Stomach (tissue), 9 donors: ENCODE measurements around the gene DHX36. TPM values are rescaled to one million over a fixed set of nuclear protein-coding genes. Genes with fewer than 3 reads are reported as not detected.

ENCODE experiments used
- DNase-seq, 2 donors: peaks; one replicate each; pipeline versions ENCODE4 v3.0.0 to v3.0.0-alpha.2; 2013 to 2019
- H3K27ac ChIP-seq, 5 donors: fragments of 200-600 bp in 4 of 5; sonication (generic) in 4 of 5; one replicate each; pipeline ENCODE4 v1.5.1; 2013 to 2019; ENCODE audit warnings: mild to moderate bottlenecking in 1 of 5, moderate library complexity in 1 of 5
- H3K27me3 ChIP-seq, 3 donors: fragments of 200-600 bp; sonication (generic); one replicate each; pipeline ENCODE4 v1.5.1; 2017 to 2019; ENCODE audit warnings: mixed run types in 1 of 3
- H3K36me3 ChIP-seq, 4 donors: fragments of 200-600 bp; sonication (generic); 1 replicate in 3 of 4; 2 replicates in 1 of 4; pipeline ENCODE4 v1.5.1; 2016 to 2019
- H3K4me1 ChIP-seq, 4 donors: fragments of 200-600 bp; sonication (generic); one replicate each; pipeline ENCODE4 v1.5.1; 2016 to 2019
- H3K4me3 ChIP-seq, 4 donors: fragments of 200-600 bp; sonication (generic) in 3 of 4; one replicate each; pipeline ENCODE4 v1.5.1; 2016 to 2019; ENCODE audit warnings: mild to moderate bottlenecking in 1 of 4
- H3K9me3 ChIP-seq, 4 donors: fragments of 200-600 bp; sonication (generic); one replicate each; pipeline ENCODE4 v1.5.1; 2016 to 2019
- EP300 ChIP-seq: sonication (generic); formaldehyde crosslinking; IDR thresholded peaks from one replicate; pipeline ENCODE4 v1.6.1; 2017; ENCODE audit warnings: antibody characterized with exemption
- POLR2A ChIP-seq, 4 donors: fragments of 450-650 bp; IDR thresholded peaks; one replicate each; pipeline ENCODE4 v1.6.1; 2016; ENCODE audit warnings: antibody characterized with exemption in 4 of 4, control low read depth in 2 of 4, mild to moderate bottlenecking in 1 of 4, moderate library complexity in 1 of 4
- POLR2AphosphoS5 ChIP-seq, 3 donors: sonication (generic); formaldehyde crosslinking; IDR thresholded peaks; one replicate each; pipeline ENCODE4 v1.6.1; 2016; ENCODE audit warnings: antibody characterized with exemption in 3 of 3
- WGBS, 5 donors: extraction: QIAGEN DNeasy Blood & Tissue Kit in 3 of 5; methylation state at CpG; one replicate each; pipeline versions ENCODE4 v1.1.5 to v1.1.7; 2013 to 2018; 5-methylcytosine and 5-hydroxymethylcytosine counted together
- intact Hi-C: fragments of 100-400 bp; cut with DNase I; formaldehyde crosslinking; loops from one replicate; pipeline ENCODE4 v1.15.1; 2023; ENCODE audit warnings: low total_unique reads
- polyA plus RNA-seq, 3 donors: library from polyadenylated mRNA; stranded (reverse); fragments of 200-250 nt; gene quantifications; one replicate each; pipeline ENCODE4 v1.2.3, GENCODE V29; 2013
- total RNA-seq, 5 donors: library from RNA; depleted of rRNA; stranded (reverse); fragments of >200 nt; gene quantifications; one replicate each; pipeline versions ENCODE4 v1.1.0 to v1.2.3, GENCODE V29; 2014 to 2016
- TF ChIP-seq, protein P1 (sequence below), 7 experiments: fragments of 450-650 bp in 4 of 7; fragments of 200-600 bp in 3 of 7; sonication (generic) in 3 of 7; IDR thresholded peaks; one replicate each; pipeline ENCODE4 v1.5.1; 2016 to 2019; ENCODE audit warnings: antibody characterized with exemption in 7 of 7, control low read depth in 2 of 7, mild to moderate bottlenecking in 1 of 7
- donor health status: healthy with polysubstance abuse.
- donor health status: Bipolar disorder and iron deficiency.
- donor health status: healthy.

The DHX36 gene
- total and polyA plus RNA-seq, 8 donors: 4.6 to 138 (median 36.0) TPM

DNA sequence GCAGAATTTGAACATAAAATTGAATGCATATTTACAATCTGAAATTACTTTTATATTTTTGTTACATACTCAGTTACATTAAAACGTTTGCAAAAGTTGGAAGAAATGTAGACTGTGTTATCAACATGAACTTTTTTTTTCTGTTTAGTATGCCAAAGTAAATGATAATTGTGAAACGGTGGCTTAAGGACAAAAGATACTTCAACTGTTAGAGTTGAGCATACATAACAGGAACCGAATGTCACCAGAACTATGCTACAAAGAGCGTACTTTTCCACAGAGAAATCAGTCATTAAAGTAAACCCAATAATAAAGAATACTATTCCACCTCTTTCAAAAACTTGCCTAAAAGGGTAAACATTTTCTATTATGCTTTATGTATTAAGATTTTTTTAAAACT is 14.3 kb upstream of the DHX36 start:
- Histone ChIP-seq H3K4me1 (no peaks in the 10 kb centered on the region), H3K36me3 (no peaks in the 10 kb centered on the region), H3K27ac (no peak overlapping the region), H3K9me3 (no peaks in the 10 kb centered on the region), H3K27me3 (no peaks in the 10 kb centered on the region), H3K4me3 (no peak overlapping the region)
- intact Hi-C loops: no loop called here
- DNase-seq: no peak
- TF ChIP-seq POLR2A (IDR thresholded peaks at IDR 0.05) (no peak), POLR2AphosphoS5 (IDR thresholded peaks at IDR 0.05) (no peak), EP300 (no peak)
- TF ChIP-seq, protein P1, sequence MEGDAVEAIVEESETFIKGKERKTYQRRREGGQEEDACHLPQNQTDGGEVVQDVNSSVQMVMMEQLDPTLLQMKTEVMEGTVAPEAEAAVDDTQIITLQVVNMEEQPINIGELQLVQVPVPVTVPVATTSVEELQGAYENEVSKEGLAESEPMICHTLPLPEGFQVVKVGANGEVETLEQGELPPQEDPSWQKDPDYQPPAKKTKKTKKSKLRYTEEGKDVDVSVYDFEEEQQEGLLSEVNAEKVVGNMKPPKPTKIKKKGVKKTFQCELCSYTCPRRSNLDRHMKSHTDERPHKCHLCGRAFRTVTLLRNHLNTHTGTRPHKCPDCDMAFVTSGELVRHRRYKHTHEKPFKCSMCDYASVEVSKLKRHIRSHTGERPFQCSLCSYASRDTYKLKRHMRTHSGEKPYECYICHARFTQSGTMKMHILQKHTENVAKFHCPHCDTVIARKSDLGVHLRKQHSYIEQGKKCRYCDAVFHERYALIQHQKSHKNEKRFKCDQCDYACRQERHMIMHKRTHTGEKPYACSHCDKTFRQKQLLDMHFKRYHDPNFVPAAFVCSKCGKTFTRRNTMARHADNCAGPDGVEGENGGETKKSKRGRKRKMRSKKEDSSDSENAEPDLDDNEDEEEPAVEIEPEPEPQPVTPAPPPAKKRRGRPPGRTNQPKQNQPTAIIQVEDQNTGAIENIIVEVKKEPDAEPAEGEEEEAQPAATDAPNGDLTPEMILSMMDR (IDR thresholded peaks at IDR 0.05): no peak
- WGBS, 5 donors: 28 to 51% (median 37%) methylated on average over 4 of the region's 4 CpGs

DNA sequence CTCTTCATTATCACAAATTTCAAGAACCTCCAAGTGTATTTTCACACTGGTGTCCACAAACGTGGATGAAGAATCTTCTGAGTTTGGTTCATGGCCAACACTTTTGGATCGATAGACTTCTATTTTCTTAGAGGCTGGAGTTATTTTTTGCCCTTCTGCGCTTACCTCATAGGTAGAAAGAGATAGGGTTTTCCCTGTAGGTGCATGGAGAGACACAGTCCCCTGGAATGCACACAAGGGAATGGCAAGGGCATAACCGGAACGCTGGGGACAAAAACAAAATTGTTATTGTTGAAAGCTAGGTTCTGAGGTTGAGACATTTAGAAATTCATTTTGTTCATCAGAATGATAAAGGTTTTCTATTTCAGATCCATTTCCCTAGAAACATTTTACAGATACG is 13.7 kb upstream of the DHX36 start:
- no peaks in the 10 kb centered on the region for H3K36me3 ChIP-seq
- intact Hi-C loops: no loop called here

GRCh38 chr3:154334973-154335420 is 10.7 kb upstream of the DHX36 start:
- no peaks in the 10 kb centered on the region for H3K27me3 ChIP-seq
- intact Hi-C loops: no loop called here

More for the DNA sequence above, 13.7 kb upstream of the DHX36 start:
- Histone ChIP-seq H3K27ac (no peak overlapping the region), H3K4me1 (no peaks in the 10 kb centered on the region), H3K9me3 (no peaks in the 10 kb centered on the region), H3K27me3 (no peaks in the 10 kb centered on the region), H3K4me3 (no peak overlapping the region)
- 87 to 90% (median 88%) methylated on average over 6 of the region's 6 CpGs for WGBS, 5 donors
- TF ChIP-seq, protein P1 (IDR thresholded peaks at IDR 0.05): no peak
- no peak for TF ChIP-seq POLR2A (IDR thresholded peaks at IDR 0.05)
- TF ChIP-seq EP300: no peak
- no peak for TF ChIP-seq POLR2AphosphoS5 (IDR thresholded peaks at IDR 0.05)
- DNase-seq: no peak

DNA sequence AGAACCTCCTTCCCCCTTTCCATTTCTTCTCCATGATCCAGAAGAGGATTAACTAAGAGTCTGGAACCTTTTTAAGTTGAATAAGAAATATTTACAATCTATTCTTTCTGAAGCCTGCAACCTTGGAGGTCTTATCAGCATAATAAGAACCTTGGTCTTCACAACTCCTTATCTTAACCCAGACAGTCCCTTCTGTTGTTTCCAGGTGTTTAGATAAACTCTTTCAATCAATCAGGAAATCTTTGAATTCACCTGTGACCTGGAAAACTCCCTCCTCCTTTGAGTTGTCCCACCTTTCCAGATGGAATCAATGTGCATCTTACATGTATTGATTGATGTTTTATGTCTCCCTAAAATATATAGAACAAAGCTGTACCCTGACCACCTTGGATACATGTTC is 3.6 kb upstream of the DHX36 start:
- Histone ChIP-seq H3K27ac (no peak overlapping the region), H3K9me3 (no peaks in the 10 kb centered on the region), H3K4me3 (no peak overlapping the region), H3K4me1 (peaks cover 3 to 13% (median 8%) of the 10 kb centered on the region in 4 donors), H3K36me3 (no peaks in the 10 kb centered on the region), H3K27me3 (no peaks in the 10 kb centered on the region)
- intact Hi-C loops: no loop called here
- DNase-seq: no peak
- TF ChIP-seq, protein P1 (IDR thresholded peaks at IDR 0.05): no peak
- TF ChIP-seq EP300 (no peak), POLR2AphosphoS5 (IDR thresholded peaks at IDR 0.05) (no peak), POLR2A (IDR thresholded peaks at IDR 0.05) (no peak)

More at GRCh38 chr3:154334973-154335420, 10.7 kb upstream of the DHX36 start:
- Histone ChIP-seq H3K4me1 (no peaks in the 10 kb centered on the region), H3K4me3 (no peak overlapping the region), H3K36me3 (no peaks in the 10 kb centered on the region), H3K9me3 (no peaks in the 10 kb centered on the region), H3K27ac (no peak overlapping the region)
- peak in 1 of 2 donors; percentile 51 for DNase-seq
- no peak for TF ChIP-seq EP300
- TF ChIP-seq, protein P1 (IDR thresholded peaks at IDR 0.05): peak in 4 of 7 experiments; percentile 31 to 64 (median 56)
- WGBS, 5 donors: 5 to 12% (median 6%) methylated on average over 3 of the region's 3 CpGs
